HepG2 (cell line): ENCODE measurements around the gene CADPS. TPM values are rescaled to one million over a fixed set of nuclear protein-coding genes. Genes with fewer than 3 reads are reported as not detected.

Source experiments
- ATAC-seq: fragments of 200-7000 bp; cut with Tn5 transposase; 3 replicates; pipeline ENCODE4 v1.9.1; 2020; ENCODE audit warnings: mild to moderate bottlenecking, moderate library complexity
- BruUV-seq: library from RNA; stranded (reverse); fragments of 400-500 nt; replicated peaks from 2 replicates; lab custom pipeline; 2021; lab: Mats Ljungman, UMichigan
- CTCF ChIA-PET: fragments of 300-600 bp; formaldehyde crosslinking; extraction: SDS; loops from one replicate; lab custom pipeline; 2021; ENCODE audit warnings: low total read pairs, inconsistent platforms, low intra/inter-chr PET ratio; lab: Yijun Ruan, JAX
- POLR2A ChIA-PET: fragments of 350-600 bp; sonication (Branson Sonifier 250); formaldehyde crosslinking; loops from one replicate; lab custom pipeline; 2020; ENCODE audit warnings: antibody characterized with exemption, inconsistent platforms; lab: Yijun Ruan, JAX
- DNase-seq: peaks from one replicate; pipeline ENCODE4 v3.0.0-alpha.2; 2015; ENCODE audit warnings: low spot score
- FAIRE-seq: peaks from 3 replicates; lab custom pipeline; 2011; peaks lifted over from hg19 to GRCh38; lab: Jason Lieb, UNC
- H2AFZ ChIP-seq: one replicate; pipeline ENCODE4 v1.6.1; 2011; ENCODE audit warnings: low read length, inconsistent platforms
- H3K27ac ChIP-seq: fragments of 300-600 bp; 3 replicates; pipeline ENCODE4 v1.8.0; 2011; ENCODE audit warnings: mixed run types, mild to moderate bottlenecking, mixed read lengths, low read length, inconsistent platforms; ENCODE audit not compliant: insufficient read depth; ENCODE audit errors: extremely low read length
- H3K27me3 ChIP-seq, 2 experiments: fragments of 200-600 bp in 1 of 2; 2 replicates in 1 of 2; 3 replicates in 1 of 2; pipeline versions ENCODE4 v1.6.0 to v1.8.0; 2011; ENCODE audit warnings: low read length in 2 of 2, mild to moderate bottlenecking in 2 of 2, moderate library complexity in 2 of 2, inconsistent platforms in 1 of 2; ENCODE audit not compliant: insufficient read depth in 2 of 2, control insufficient read depth in 1 of 2
- H3K36me3 ChIP-seq, 2 experiments: fragments of 200-600 bp in 1 of 2; replicated peaks in 1 of 2; 2 replicates in 1 of 2; 3 replicates in 1 of 2; pipeline versions ENCODE4 v1.5.1 to v1.8.0; 2011; ENCODE audit warnings: low read length in 2 of 2, inconsistent platforms in 1 of 2; ENCODE audit not compliant: insufficient read depth in 2 of 2, control insufficient read depth in 1 of 2
- H3K4me1 ChIP-seq: 2 replicates; pipeline ENCODE4 v1.5.1; 2012; ENCODE audit warnings: low read length, inconsistent platforms; ENCODE audit not compliant: insufficient read depth
- H3K4me2 ChIP-seq: 2 replicates; pipeline ENCODE4 v1.6.0; 2011; ENCODE audit warnings: low read depth, low read length, inconsistent platforms
- H3K4me3 ChIP-seq, 3 experiments: fragments of 200-600 bp in 1 of 3; sonication (generic), shearing (Covaris generic) in 1 of 3; replicated peaks in 1 of 3; 2 replicates each; pipeline ENCODE4 v1.5.1; 2011 to 2016; ENCODE audit warnings: low read length in 3 of 3, inconsistent platforms in 2 of 3, low read depth in 2 of 3, mild to moderate bottlenecking in 2 of 3, control low read depth in 1 of 3, mixed read lengths in 1 of 3; ENCODE audit not compliant: insufficient read depth in 1 of 3
- H3K79me2 ChIP-seq: one replicate; pipeline ENCODE4 v1.6.1; 2011; ENCODE audit warnings: low read length, inconsistent platforms; ENCODE audit not compliant: insufficient read depth
- H3K9ac ChIP-seq: 2 replicates; pipeline ENCODE4 v1.6.0; 2011; ENCODE audit warnings: mild to moderate bottlenecking, low read depth, low read length, inconsistent platforms; ENCODE audit not compliant: insufficient read depth
- H3K9me3 ChIP-seq: 2 replicates; pipeline ENCODE4 v1.5.1; 2012; ENCODE audit warnings: mild to moderate bottlenecking, low read length
- H4K20me1 ChIP-seq: 2 replicates; pipeline ENCODE4 v1.6.0; 2011; ENCODE audit warnings: inconsistent platforms, mild to moderate bottlenecking, low read length, moderate library complexity; ENCODE audit not compliant: insufficient read depth
- ARHGAP35 ChIP-seq: sonication (generic); formaldehyde crosslinking; IDR thresholded peaks from 2 replicates; pipeline ENCODE4 v1.9.0; 2022; ENCODE audit warnings: mild to moderate bottlenecking, inconsistent platforms, moderate library complexity, missing genetic modification reagents, borderline replicate concordance
- CBFB ChIP-seq: sonication (generic); formaldehyde crosslinking; IDR thresholded peaks from 2 replicates; pipeline ENCODE4 v1.4.0; 2020; ENCODE audit warnings: missing genetic modification reagents
- FOXA1 ChIP-seq, 2 experiments: fragments of 450-650 bp in 1 of 2; sonication (generic) in 1 of 2; formaldehyde crosslinking in 1 of 2; IDR thresholded peaks; 2 replicates each; pipeline versions ENCODE4 v1.4.0 to v1.6.1; 2016 to 2020; ENCODE audit warnings: missing genetic modification reagents in 1 of 2
- GMEB1 ChIP-seq: sonication (generic); formaldehyde crosslinking; IDR thresholded peaks from 2 replicates; pipeline ENCODE4 v1.5.1; 2020; ENCODE audit warnings: missing genetic modification reagents, mild to moderate bottlenecking, borderline replicate concordance
- KDM4B ChIP-seq: sonication (generic); formaldehyde crosslinking; IDR thresholded peaks from 2 replicates; pipeline ENCODE4 v1.4.0; 2020; ENCODE audit warnings: missing genetic modification reagents
- MBD4 ChIP-seq: IDR thresholded peaks from 2 replicates; pipeline ENCODE4 v1.6.1; 2012; ENCODE audit warnings: low read length, inconsistent platforms, borderline replicate concordance
- NR2C2 ChIP-seq: sonication (generic); formaldehyde crosslinking; IDR thresholded peaks from 2 replicates; pipeline ENCODE4 v1.4.0; 2020; ENCODE audit warnings: missing genetic modification reagents, mild to moderate bottlenecking, moderate library complexity, borderline replicate concordance
- PHF8 ChIP-seq: sonication (generic); formaldehyde crosslinking; IDR thresholded peaks from 2 replicates; pipeline ENCODE4 v1.5.0; 2020; ENCODE audit warnings: missing genetic modification reagents
- PLRG1 ChIP-seq: fragments of 450-650 bp; conservative IDR thresholded peaks from 2 replicates; pipeline ENCODE4 v1.6.1; 2016
- RFXAP ChIP-seq: sonication (generic); formaldehyde crosslinking; IDR thresholded peaks from 2 replicates; pipeline ENCODE4 v1.4.0; 2020; ENCODE audit warnings: missing genetic modification reagents, borderline replicate concordance
- RXRB ChIP-seq: IDR thresholded peaks from 2 replicates; pipeline ENCODE4 v1.6.1; 2016; ENCODE audit warnings: borderline replicate concordance, missing genetic modification reagents, missing compliant biosample characterization
- ZEB1 ChIP-seq: IDR thresholded peaks from 2 replicates; pipeline ENCODE4 v1.6.1; 2012; ENCODE audit warnings: mild to moderate bottlenecking, low read depth, inconsistent platforms; ENCODE audit not compliant: insufficient replicate concordance
- ZNF138 ChIP-seq: sonication (generic); formaldehyde crosslinking; IDR thresholded peaks from 2 replicates; pipeline ENCODE4 v1.5.0; 2020; ENCODE audit warnings: mild to moderate bottlenecking, low read depth, missing genetic modification reagents
- ZNF572 ChIP-seq: sonication (generic); formaldehyde crosslinking; IDR thresholded peaks from 2 replicates; pipeline ENCODE4 v1.5.1; 2020; ENCODE audit warnings: mild to moderate bottlenecking, missing genetic modification reagents
- ZNF619 ChIP-seq: sonication (generic); formaldehyde crosslinking; IDR thresholded peaks from 2 replicates; pipeline ENCODE4 v1.4.0; 2020; ENCODE audit warnings: mild to moderate bottlenecking, missing genetic modification reagents
- WGBS: methylation state at CpG from one replicate; pipeline ENCODE4 v1.1.6; 2017; ENCODE audit warnings: low lambda C conversion rate; 5-methylcytosine and 5-hydroxymethylcytosine counted together
- in situ Hi-C: cut with HindIII; loops from 2 replicates; pipeline ENCODE4 v1.10.0; 2017; ENCODE audit warnings: low pct_unique_long_range_greater_than_20kb; ENCODE audit not compliant: extremely low pct_ligation_motif_present
- intact Hi-C: fragments of 100-400 bp; cut with micrococcal nuclease; formaldehyde crosslinking; loops from one replicate; pipeline ENCODE4 v1.10.0; 2022; ENCODE audit not compliant: unreplicated experiment
- polyA plus RNA-seq, 8 experiments: library from polyadenylated mRNA; depleted of rRNA in 3 of 8; stranded (reverse) in 7 of 8; unstranded in 1 of 8; fragments of >200 nt; fragmentation: Illumina TruSeq in 4 of 8; extraction: Trizol in 4 of 8; gene quantifications; 2 replicates each; pipeline versions ENCODE4 v1.2.1 to v1.2.3, GENCODE V29; 2011 to 2016; ENCODE audit warnings: low read depth in 4 of 8, missing spikeins in 1 of 8, mixed read lengths in 1 of 8; ENCODE audit not compliant: insufficient read depth in 1 of 8
- total RNA-seq, 5 experiments: library from RNA; depleted of rRNA; stranded (reverse); fragments of >200 nt; fragmentation: Illumina TruSeq; extraction: Trizol; gene quantifications; 2 replicates each; pipeline ENCODE4 v1.2.3, GENCODE V29; 2016; ENCODE audit warnings: low read depth in 1 of 5
- TF ChIP-seq, protein P1 (sequence below): sonication (generic); formaldehyde crosslinking; IDR thresholded peaks from 2 replicates; pipeline ENCODE4 v1.8.0; 2022; ENCODE audit warnings: missing genetic modification reagents, mild to moderate bottlenecking, inconsistent platforms, borderline replicate concordance
- TF ChIP-seq, protein P2 (sequence below): sonication (generic); formaldehyde crosslinking; IDR thresholded peaks from 2 replicates; pipeline ENCODE4 v1.5.0; 2020; ENCODE audit warnings: mild to moderate bottlenecking, missing genetic modification reagents

The CADPS gene
- total and polyA plus RNA-seq, 2 of the 13 experiments (the other 11 are each of a cell fraction or from before 2014, with no cell fraction given) = not detected

DNA sequence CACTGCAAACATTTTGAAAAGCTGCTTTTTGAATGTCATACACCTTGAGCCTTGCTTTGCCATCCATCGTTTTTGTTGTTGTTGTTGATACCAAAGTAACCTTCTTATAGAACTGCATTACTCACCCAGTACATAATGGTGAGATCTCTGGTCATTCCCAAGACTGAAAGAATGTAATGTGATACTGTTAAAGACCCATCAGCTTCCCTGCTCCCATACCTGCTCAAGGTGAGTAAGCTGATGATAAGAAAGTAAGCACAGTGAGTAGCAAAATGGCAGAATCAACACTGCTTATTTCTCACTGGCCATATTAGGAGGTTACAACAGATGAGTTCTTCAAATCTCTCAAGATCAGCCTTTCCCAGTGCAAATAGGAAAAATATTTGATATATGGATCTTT is 89.8 kb downstream of the CADPS start (continued):
- TF ChIP-seq FOXA1 (IDR thresholded peaks at IDR 0.05) (no peak), FOXA1 (CRISPR knock-in tag; IDR thresholded peaks at IDR 0.05) (no peak), NR2C2 (no peak), ZNF619 (CRISPR knock-in tag) (no peak), ZNF572 (CRISPR knock-in tag) (no peak), RFXAP (CRISPR knock-in tag) (no peak), PHF8 (CRISPR knock-in tag) (no peak)
- TF ChIP-seq, protein P1, sequence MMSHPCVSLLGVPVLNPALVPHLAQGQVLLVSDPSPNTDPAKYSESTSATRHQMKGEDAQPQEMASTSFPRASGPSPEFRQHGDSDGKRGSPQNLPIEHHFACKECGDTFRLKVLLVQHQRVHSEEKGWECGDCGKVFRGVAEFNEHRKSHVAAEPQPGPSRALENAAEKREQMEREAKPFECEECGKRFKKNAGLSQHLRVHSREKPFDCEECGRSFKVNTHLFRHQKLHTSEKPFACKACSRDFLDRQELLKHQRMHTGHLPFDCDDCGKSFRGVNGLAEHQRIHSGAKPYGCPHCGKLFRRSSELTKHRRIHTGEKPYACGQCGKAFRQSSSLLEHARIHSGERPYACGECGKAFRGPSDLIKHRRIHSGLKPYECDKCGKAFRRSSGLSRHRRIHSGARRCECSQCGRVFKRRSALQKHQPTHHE (CRISPR knock-in tag) = no peak
- TF ChIP-seq, protein P2, sequence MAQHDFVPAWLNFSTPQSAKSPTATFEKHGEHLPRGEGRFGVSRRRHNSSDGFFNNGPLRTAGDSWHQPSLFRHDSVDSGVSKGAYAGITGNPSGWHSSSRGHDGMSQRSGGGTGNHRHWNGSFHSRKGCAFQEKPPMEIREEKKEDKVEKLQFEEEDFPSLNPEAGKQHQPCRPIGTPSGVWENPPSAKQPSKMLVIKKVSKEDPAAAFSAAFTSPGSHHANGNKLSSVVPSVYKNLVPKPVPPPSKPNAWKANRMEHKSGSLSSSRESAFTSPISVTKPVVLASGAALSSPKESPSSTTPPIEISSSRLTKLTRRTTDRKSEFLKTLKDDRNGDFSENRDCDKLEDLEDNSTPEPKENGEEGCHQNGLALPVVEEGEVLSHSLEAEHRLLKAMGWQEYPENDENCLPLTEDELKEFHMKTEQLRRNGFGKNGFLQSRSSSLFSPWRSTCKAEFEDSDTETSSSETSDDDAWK (CRISPR knock-in tag) = no peak

DNA sequence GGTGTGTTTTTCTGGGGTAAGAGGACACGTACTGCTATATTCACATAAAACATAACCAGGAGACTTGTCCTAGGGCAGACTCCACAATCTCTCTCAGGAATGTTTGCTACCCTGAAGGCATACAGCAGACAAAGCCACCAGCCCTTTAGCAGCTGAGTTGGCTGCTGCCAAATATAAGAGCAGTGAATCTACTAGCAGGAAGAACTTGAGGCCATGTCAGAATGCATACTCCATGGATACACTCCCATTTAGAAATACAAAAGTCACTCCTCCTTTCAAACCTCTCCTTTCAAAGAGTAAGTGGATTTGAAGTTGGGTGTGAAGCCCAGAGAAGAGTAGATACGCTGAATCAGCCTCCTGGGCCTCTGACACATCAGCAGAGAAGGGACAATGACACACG is 94.1 kb downstream of the CADPS start:
- no peak for DNase-seq
- no peaks in the 10 kb centered on the region for H3K4me1 ChIP-seq
- H2AFZ ChIP-seq = no peak overlapping the region
- no peak overlapping the region for H3K27ac ChIP-seq
- H4K20me1 ChIP-seq = no peaks in the 10 kb centered on the region
- no peaks in the 10 kb centered on the region for H3K36me3 ChIP-seq
- in situ Hi-C loops = no loop called here
- TF ChIP-seq GMEB1 (CRISPR knock-in tag) (no peak), RXRB (no peak), PLRG1 (no peak), ARHGAP35 (CRISPR knock-in tag) (no peak), CBFB (CRISPR knock-in tag) (no peak), ZNF138 (CRISPR knock-in tag) (no peak), KDM4B (no peak), ZEB1 (no peak), MBD4 (no peak)
- no peaks in the 10 kb centered on the region for H3K9me3 ChIP-seq
- ATAC-seq = no peak
- 3% methylated on average over 3 of the region's 3 CpGs for WGBS
- no peak overlapping the region for H3K4me2 ChIP-seq
- no peaks in the 10 kb centered on the region for H3K79me2 ChIP-seq
- intact Hi-C loops = no loop called here
- ChIA-PET CTCF (no interaction called here), POLR2A (no interaction called here)
- FAIRE-seq = no peak
- no peaks in the 10 kb centered on the region for H3K27me3 ChIP-seq
- H3K9ac ChIP-seq = no peak overlapping the region
- no peak overlapping the region for H3K4me3 ChIP-seq
- BruUV-seq = no TSS peak
